Measurements from ENCODE around the gene GPD1L. TPM values are rescaled to one million over a fixed set of nuclear protein-coding genes. Genes with fewer than 3 reads are reported as not detected.
"Not testable (repeated sequence)": the region's sequence is repeated elsewhere in the genome, so short reads cannot be mapped to it uniquely, and the experiment has no call there.

Gene GPD1L
- polyA plus RNA-seq, 3 donors, result 15.0 to 20.2 (median 17.0) TPM

DNA sequence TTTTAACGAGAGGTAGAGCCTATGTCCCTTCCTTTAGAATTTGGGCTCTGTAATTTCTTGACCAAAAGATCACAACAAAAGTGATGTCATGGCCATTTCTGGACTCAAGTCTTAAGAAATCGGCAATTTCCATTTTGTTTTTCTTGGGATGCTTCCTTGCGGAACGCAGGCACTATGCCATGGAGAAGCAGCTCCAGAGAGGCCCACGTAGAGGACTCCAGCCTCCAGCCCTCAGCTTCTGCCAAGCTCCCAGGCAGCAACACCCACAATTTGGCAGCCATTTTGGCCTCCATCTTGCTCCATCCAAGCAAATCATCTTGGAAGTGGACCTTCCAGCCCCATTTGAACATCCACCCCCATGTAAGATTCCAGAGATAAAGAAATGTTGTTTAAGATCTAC lies 6.0 kb upstream of the GPD1L start:
- DNase-seq, result no peak

DNA sequence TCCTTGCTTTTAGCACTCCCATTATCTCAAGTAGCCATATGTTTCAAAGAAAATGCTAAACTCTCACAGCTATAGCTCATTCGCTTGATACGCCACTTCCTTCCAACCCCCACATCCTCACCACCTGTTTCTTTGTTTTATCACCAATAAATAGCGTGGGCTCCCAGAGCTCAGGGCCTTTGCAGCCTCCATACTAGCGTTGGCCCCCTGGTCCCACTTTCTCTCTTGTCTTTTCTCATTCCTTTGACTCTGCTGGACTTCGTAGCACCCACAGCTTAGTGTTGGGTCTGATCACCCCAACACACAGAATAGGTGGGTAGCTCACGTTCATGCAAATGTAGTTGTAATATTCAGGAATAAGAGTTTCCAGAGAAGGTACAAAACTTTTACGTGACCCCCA lies 4.1 kb upstream of the GPD1L start:
- DNase-seq, result no peak

DNA sequence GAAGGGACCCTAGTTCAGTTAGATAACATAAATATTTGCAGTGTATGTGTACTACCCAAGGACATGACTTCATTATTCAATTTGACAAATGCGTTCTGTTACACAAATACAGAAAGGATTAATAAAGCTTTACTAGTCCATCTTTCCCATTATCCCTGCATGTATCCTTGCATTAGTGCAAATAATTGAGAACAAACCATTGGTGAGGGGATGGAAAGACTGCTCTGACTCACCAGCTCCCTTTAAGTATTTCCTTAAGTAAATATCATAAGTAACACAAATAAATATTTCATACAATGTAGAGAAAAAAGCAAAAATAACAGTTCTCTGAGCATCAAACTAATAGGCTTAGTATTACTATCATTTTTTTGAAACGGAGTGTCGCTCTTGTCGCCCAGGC lies 1.9 kb upstream of the GPD1L start:
- DNase-seq, result no peak

DNA sequence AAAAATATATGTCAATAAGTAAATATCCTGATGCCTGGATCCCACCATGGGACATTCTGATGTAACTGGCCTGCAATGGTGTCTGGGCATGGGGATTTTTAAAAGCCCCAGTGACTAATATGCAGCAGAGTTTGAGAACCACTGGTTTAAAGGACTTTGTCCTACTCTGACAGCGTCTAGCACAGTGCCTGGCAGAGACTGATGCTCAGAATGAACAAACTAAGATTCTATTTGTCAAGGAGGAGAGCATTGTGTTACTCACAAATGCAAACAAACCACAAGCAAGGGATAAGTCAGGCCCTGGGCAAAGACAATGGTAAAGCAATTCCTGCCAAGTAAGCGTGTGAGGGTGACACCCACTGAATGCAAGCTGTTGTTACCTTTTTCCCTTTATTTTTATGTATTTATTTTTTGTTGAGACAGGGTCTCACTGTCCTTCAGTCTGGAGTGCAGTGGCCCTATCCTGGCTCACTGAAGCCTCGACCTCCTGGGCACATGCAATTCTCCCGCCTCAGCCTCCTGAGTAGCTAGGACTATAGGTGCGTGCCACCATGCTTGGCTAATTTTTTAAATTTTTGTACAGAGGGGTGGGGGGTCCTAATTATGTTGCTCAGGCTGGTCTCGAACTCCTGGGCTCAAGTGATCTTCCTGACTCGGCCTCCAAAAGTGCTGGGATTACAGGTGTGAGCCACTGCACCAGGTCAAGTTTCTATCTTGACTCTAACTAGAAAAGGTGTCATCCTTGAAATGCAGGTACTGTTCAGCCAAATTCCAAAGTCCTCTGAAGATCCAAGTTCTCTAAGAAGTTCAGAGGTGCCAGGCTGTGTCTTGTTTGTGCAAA lies 909 bp upstream of the GPD1L start:
- DNase-seq, result no peak

DNA sequence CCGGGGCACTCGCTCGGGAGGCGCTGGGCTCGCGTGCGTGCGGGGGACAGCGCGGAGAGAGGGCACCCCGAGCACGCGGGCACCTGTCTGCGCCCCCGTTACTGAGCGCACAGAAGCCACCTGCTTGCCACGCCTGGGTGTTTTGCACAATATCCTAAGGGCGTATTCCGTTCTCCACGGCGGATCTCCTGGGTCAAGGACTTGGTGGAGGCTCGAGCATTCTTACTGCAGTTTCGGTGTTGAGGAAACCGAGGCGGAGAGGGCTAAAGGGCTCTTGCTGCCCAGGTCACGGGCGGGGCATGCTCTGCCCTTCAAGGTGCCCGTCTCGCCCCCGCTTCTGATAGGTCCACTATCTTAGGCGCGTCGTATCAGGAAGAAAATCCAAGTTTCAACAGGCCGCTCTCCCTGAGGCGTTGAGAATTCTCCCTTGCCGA lies 526 bp downstream of the GPD1L start:
- DNase-seq, result no peak

DNA sequence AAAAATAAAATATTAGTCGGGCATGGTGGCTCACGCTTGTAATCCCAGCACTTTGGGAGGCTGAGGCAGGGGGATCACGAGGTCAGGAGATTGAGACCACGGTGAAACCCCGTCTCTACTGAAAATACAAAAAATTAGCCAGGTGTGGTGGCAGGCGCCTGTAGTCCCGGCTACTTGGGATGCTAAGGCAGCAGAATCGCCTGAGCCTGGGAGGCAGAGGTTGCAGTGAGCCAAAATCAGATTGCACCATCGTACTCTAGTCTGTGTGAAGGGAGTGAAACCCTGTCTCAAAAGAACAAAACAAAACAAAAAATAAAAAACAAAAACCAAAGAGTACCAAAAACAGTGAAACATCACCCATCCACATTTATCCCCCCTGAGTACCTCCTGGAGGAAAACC lies 1.8 kb downstream of the GPD1L start:
- not testable (repeated sequence) for DNase-seq

DNA sequence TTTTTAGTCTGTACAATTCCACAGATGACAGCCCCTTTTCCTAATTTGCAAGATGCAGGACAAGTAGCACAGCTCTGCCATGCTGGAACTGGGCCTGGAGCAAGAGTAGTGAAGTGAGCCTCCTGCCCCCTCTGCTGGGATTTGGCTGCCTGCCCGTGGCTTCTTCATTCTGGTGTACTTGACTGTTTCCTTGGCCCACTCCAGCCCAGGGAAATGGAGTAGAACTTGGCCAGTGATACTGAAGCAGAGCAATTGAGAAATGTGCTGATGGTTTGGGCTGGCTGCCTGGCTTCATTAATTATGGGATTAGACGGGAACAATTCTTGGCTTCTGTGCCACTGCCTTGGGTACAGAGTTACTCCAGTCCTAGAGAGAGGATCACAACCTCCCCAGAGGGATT lies 2.8 kb downstream of the GPD1L start:
- DNase-seq, result no peak

DNA sequence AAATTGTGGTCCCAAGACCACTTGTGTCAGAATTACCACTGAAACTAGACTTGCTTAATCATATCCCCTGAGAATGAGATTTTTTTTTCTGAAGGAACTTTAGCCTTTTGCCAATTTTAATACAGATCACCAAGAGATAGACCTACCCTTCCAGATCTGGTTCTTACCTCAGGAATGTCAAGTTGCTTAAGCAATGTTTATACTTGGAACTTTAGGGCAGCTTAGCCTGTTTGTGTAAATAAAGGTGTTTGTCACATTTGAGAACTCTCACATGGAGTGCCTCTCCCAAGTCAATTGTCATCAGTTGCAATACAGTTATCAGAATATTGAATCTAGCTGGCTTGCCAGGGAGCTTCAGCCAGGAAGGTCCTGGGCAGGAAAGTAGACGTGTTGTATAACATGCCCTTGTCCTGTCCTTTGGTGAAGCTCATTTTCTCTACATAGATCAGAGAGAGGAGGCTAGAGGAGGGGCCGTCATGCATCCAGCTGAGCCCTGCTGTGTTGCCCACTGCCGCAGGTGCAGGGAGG lies 3.9 kb downstream of the GPD1L start:
- no peak for DNase-seq

DNA sequence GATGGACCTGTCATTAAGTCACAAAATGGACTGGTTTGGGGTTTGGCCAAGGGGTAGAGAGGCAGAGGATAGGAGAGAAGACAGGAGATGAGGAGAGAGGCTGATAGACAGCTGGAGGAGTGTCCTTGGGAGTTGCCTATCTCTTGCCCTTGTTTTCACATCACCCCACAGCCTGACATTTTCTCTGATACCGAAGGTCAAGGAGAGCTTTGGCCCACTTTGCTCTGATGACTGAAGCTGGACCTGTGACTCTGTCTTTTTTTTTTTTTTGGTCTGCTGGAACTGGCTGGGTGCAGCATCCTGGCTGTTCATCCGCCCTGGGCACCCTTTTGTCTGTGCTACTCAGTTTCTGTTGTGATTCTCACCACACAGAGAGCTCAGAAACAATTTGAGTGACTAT lies 5.1 kb downstream of the GPD1L start:
- DNase-seq, result no peak

DNA sequence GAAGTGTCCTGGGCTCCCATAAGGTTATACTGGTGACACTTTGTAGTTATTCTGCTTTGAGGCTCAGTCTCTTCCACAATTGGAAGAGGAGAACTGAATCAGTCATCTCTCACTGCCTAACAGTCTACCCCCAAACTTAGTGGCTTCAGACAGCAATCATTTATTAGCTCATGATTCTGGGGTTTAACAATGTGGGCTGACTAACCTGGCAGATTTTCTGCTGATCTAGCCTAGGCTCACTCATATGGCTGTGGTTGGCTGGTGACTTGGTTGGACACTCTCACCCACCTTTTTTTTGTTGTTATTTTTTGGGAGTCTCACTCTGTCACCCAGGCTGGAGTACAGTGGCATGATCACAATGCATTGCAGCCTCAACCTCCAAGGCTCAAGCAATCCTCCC lies 7.1 kb downstream of the GPD1L start:
- DNase-seq, result no peak

DNA sequence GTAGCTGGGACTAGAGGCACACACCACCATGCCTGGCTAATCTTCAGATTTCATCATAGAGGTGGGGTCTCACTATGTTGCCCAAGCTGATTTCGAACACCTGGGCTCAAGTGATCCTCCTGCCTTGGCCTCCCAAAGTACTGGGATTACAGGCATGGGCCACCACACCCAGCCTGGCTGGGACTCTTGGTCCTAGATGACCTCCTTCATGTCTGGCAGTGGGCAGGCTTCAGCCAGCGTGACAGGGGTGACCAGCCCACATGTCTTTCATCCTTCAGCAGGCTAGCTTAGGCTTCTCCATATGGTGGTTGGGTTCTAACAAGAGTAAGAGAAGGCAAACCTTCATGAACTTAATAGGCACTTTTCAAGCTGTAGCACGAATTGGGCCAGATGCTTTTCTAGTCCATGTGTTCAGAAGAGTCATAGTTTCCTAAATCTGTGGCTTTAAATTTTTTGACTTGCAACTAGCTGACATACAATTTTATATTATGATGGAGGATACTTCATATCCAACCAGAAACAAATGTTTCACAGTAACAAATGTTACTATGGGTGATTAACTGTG lies 7.6 kb downstream of the GPD1L start:
- DNase-seq, result no peak

DNA sequence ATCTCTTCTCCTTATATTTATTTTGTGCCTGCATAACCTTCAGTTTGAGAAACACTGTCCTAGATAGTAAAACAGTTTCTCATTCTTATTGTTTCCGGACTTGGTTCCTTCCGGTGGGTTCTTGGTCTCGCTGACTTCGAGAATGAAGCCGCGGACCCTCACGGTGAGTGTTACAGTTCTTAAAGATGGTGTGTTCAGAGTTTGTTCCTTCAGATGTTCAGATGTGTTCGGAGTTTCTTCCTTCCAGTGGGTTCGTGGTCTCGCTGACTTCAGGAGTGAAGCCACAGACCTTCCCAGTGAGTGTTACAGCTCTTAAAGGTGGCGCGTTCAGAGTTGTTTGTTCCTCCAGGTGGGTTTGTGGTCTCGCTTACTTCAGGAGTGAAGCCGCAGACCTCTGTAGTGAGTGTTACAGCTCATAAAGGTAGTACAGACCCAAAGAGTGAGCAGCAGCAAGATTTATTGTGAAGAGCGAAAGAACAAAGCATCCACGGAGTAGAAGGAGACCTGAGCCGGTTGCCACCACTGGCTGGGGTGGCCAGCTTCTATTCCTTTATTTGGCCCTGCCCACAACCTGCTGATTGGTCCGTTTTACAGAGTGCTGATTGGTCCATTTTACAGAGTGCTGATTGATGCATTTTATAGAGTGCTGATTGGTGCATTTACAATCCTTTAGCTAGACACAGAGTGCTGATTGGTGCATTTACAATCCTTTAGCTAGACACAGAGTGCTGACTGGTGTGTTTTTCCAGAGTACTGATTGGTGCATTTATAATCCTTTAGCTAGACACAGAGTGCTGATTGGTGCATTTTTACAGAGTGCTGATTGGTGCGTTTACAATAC lies 8.3 kb downstream of the GPD1L start:
- DNase-seq, result not testable (repeated sequence)

DNA sequence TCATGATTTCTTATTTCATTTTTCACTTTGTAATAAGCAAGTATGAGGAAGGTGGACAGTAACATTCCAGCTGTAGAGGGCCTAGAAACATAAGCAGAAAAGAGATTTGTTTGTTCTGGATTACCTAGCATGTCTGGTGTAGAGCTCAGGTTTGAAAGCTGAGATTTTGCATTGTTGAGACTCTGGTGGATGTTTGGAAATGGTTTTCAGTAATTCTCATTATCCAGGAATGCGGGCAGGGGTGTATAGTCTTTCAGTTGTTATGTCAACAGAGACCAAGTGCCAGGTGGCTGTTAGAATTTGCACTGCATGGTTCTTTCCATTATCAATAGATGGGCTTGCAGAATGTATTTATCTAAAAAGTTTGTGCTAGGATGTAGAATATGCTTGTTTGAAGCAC lies 10.9 kb downstream of the GPD1L start:
- DNase-seq, result no peak

DNA sequence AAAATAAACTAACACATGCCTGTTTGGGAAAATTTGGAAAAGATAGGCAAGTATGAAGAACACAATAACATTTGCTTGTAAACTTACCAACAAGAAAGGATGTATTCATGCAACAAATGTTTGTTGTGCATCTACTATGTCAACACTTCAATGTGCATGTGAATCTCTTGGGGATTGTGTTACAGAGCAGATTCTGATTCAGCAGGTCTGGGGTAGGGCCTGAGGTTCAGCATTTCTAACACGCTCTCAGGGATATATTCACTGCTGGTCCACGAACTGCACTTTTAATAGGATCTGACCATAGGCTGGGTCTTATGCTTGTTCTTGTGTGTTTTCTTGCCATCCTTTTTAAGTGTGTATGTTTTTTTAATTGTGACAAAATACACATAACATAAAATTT lies 11.8 kb downstream of the GPD1L start:
- DNase-seq, result no peak

DNA sequence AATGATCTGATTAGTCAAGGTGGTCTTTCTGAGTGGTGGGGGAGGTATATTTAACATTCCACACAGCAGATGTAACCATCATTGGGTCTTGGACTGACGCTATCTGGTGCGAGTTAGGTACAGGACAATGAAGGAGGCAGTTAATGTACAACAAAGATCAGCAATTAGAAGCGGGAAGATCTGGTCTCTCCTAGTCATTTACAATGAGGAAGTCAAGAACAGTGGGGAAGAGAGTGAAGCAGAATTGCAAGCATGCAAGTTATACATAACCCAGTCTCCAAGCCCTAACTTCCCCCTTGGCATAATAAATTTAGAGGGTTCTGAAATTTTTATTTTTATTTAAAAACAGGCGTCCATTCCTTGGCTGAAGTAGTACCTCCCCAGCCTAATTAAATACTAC lies 14.1 kb downstream of the GPD1L start:
- no peak for DNase-seq

DNA sequence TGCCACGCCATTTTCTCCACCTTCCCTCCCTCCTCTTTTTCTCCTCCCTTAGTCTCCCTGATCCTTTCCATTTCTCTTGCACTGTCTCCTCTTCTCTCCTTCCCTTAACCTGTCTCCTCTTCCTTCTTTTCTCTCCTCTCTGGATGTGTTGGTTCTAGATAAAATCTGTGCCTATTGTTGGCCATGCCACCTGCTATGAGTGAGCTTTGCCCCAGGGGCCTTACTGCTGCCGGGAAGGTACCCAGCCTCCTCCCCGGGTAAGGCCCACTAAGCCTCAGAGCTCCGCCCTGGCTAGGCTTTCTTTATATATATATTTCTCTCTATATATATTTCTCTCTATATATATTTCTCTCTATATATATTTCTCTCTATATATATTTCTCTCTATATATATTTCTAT lies 14.7 kb downstream of the GPD1L start:
- DNase-seq, result no peak

DNA sequence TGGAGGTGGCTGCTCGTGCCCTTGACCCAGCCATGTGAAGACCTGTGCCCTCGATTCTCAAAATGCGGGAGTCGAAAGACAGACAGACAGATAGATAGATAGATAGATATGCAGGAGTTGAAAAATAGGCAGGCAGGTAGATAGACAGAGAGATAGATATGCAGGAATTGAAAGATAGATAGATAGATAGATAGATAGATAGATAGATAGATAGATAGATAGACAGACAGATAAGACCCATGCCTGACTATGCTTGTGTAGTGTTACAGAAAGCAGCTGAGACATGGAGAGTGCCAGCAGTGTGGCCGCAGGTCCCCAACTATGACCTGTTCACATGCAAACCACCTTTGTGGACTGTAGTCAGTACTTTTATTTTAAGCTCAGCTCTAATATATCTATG lies 17.2 kb downstream of the GPD1L start:
- no peak for DNase-seq

DNA sequence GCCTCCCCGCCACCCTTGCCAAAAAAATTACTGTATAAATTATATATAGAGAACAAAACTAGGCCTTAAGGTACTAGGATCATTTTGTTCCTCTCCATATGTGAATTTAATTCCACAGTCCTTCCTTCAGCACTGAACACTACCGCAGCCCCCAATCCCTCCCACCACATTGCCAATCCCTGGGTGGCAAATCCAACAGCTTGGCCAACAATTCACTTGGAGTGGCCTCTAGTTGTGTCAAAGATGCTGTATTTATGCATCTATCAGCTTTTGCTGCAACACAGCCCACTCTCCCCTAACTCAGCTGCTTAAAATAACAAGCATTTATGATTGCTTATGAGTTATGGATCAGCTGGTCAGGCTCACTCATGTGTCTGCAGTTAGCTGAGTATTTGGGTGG lies 18.6 kb downstream of the GPD1L start:
- DNase-seq, result peak; percentile 24

DNA sequence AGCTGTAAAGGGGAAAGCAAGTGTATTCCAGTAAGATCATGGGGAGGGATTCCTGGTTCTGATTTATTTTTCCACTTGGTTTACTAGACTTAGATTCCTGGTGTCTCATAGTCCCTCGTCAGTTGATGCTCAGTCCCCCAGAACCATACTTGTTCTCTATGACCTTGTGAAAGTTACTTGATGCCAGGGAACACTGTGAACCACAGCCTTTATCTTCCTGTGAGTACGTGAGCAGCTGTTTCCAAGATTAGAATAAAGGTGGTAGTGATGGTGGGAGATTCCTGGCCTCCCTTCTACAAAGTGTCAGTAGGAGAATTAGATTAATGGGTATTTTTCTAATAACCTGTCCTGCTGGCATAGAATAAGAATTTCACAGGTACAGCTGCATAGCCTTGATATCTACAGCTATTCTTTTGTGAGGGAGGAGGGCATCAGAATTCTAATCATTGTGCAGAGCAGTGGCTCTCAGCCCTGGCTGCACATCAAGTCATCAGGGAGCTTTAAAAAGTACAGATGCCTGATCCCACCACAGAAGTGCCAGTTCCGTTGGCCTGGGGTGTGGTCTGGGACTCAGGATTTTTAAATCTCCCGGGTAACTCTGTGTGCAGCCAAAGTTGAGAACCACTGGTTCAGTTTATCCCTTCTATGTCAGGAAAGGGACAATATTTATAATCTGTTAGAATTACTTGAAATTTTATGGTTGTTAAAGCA lies 20.0 kb downstream of the GPD1L start:
- no peak for DNase-seq

DNA sequence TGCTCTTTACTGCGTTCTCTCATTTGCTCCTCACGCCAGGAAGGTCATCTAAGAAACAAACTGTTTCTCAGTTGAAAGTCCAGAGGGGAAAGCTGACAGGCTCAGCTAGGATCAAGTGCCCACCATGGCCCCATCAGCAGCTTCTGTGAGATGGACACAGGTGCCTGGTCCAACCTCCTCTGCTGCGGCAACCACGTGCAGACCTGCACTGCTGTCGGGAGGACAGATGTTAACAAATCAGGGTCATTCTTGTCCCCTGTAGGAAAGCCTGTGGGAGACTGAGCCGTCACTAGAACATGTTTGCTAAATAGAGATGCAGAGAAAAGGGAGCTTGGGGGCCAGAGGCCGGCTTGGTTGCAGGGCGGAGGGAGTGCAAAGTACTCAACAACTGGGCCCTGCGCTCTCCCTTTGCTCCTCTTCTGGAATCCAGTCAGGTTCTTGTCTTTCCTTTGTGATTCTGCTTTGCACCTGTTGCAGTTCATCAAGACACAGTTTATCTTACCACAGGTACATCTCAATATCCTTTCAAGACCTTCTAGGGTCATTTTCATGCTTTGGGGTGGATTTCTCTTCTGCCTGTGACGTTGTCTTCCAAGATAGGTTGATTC lies 20.9 kb downstream of the GPD1L start:
- DNase-seq, result no peak

DNA sequence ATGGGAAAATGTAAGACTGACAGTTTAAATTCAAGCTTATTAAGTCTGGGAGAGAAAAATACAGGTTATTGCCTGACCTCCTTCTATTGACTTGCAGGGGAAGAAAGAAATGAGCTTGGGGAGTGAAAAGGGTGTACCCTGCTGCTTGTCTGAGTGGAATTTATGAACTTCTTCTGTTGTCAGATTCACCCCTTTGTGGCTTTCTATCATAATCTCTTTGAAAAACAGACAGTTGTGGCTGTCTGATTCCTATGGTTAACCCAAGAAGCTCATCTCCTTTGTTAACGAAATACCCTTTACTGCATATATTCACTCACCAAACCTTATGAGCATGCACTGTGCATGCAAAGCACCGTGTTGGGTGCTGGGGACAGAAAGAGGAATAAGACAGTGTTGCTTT lies 22.5 kb downstream of the GPD1L start:
- DNase-seq, result no peak

DNA sequence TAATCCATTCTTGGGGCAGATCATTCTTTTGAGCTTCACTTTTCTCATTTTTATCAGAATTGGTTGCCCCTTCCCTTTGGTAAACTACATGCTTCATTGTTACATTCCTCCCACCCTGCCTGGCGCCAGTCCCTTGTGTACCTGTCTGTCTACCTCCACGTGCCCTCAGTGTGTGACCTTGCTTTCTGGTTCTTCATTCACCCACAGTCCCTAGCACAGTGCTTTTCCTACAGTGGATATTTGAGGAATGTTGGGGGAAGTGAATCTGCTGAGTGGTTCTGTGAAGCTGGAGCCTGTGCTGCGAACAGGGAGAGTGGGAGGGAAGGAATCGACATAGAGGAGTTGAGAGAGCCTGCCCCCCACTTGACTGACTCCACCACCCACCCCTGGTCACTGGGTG lies 23.4 kb downstream of the GPD1L start:
- DNase-seq, result no peak
